ENCODE results near the gene CCAR1.

Gene CCAR1

GRCh38 chr10:68784476-68784875 lies 63.4 kb downstream of the CCAR1 start:
- peaks cover 81% of the 10 kb centered on the region for H3K36me3 ChIP-seq (ENCODE audit: control insufficient read depth, low read length)
- H3K27ac ChIP-seq (ENCODE audit: low read depth, low read length) = no peak overlapping the region

GRCh38 chr10:68787813-68788212 lies 66.8 kb downstream of the CCAR1 start:
- no peaks in the 10 kb centered on the region for H3K27me3 ChIP-seq (ENCODE audit: control insufficient read depth, low read length)
- no peaks in the 10 kb centered on the region for H3K4me1 ChIP-seq (ENCODE audit: control insufficient read depth, low read length)
- no peaks in the 10 kb centered on the region for H3K79me2 ChIP-seq (ENCODE audit: control insufficient read depth, low read length)
- H3K27ac ChIP-seq (ENCODE audit: low read depth, low read length) = no peak overlapping the region
- no peaks in the 10 kb centered on the region for H4K20me1 ChIP-seq (ENCODE audit: control insufficient read depth, insufficient read depth, low read depth, low read length)
- no peak overlapping the region for H3K4me2 ChIP-seq (ENCODE audit: low read length)
- TF ChIP-seq CTCF (IDR thresholded peaks at IDR 0.05; ENCODE audit: low read depth, low read length, poor library complexity, severe bottlenecking) = no peak
- TF ChIP-seq EZH2phosphoT487 (IDR thresholded peaks at IDR 0.05; ENCODE audit: borderline replicate concordance, low read length) = no peak
- peaks cover 82% of the 10 kb centered on the region for H3K36me3 ChIP-seq (ENCODE audit: control insufficient read depth, low read length)
- H3F3A ChIP-seq (ENCODE audit: control insufficient read depth, insufficient read depth) = no peaks in the 10 kb centered on the region
- H3K9me2 ChIP-seq (replicated peaks; ENCODE audit: control insufficient read depth, low read length) = no peaks in the 10 kb centered on the region
- no peak overlapping the region for H3K4me3 ChIP-seq (ENCODE audit: low read length)
- no peaks in the 10 kb centered on the region for H3K9me3 ChIP-seq (ENCODE audit: control insufficient read depth, insufficient read depth, low read length)

More at GRCh38 chr10:68784476-68784875, 63.4 kb downstream of the CCAR1 start:
- no peak overlapping the region for H3K4me3 ChIP-seq (ENCODE audit: low read length)
- H3K79me2 ChIP-seq (ENCODE audit: control insufficient read depth, low read length) = no peaks in the 10 kb centered on the region
- TF ChIP-seq EZH2phosphoT487 (IDR thresholded peaks at IDR 0.05; ENCODE audit: borderline replicate concordance, low read length) = no peak
- no peak for TF ChIP-seq CTCF (IDR thresholded peaks at IDR 0.05; ENCODE audit: low read depth, low read length, poor library complexity, severe bottlenecking)
- H3K9me3 ChIP-seq (ENCODE audit: control insufficient read depth, insufficient read depth, low read length) = no peaks in the 10 kb centered on the region
- peaks cover 29% of the 10 kb centered on the region for H3K4me1 ChIP-seq (ENCODE audit: control insufficient read depth, low read length)
- H4K20me1 ChIP-seq (ENCODE audit: control insufficient read depth, insufficient read depth, low read depth, low read length) = no peaks in the 10 kb centered on the region
- H3F3A ChIP-seq (ENCODE audit: control insufficient read depth, insufficient read depth) = peaks cover 8% of the 10 kb centered on the region; the same call in 1 of the 2 replicates
- no peak overlapping the region for H3K4me2 ChIP-seq (ENCODE audit: low read length)
- H3K9me2 ChIP-seq (replicated peaks; ENCODE audit: control insufficient read depth, low read length) = no peaks in the 10 kb centered on the region
- no peaks in the 10 kb centered on the region for H3K27me3 ChIP-seq (ENCODE audit: control insufficient read depth, low read length)

- TF ChIP-seq CTCF (IDR thresholded peaks at IDR 0.05; ENCODE audit: low read depth, low read length, poor library complexity, severe bottlenecking) = no peak
- no peak for TF ChIP-seq EZH2phosphoT487 (IDR thresholded peaks at IDR 0.05; ENCODE audit: borderline replicate concordance, low read length)
Measured at GRCh38 chr10:68790476-68790875, 69.4 kb downstream of the CCAR1 start.

More at GRCh38 chr10:68790476-68790875, 69.4 kb downstream of the CCAR1 start:
- no peaks in the 10 kb centered on the region for H3F3A ChIP-seq (ENCODE audit: control insufficient read depth, insufficient read depth)
- H3K27me3 ChIP-seq (ENCODE audit: control insufficient read depth, low read length) = no peaks in the 10 kb centered on the region
- no peaks in the 10 kb centered on the region for H4K20me1 ChIP-seq (ENCODE audit: control insufficient read depth, insufficient read depth, low read depth, low read length)
- H3K9me2 ChIP-seq (replicated peaks; ENCODE audit: control insufficient read depth, low read length) = no peaks in the 10 kb centered on the region
- no peak overlapping the region for H3K4me2 ChIP-seq (ENCODE audit: low read length)
- peaks cover 84% of the 10 kb centered on the region for H3K36me3 ChIP-seq (ENCODE audit: control insufficient read depth, low read length)
- H3K27ac ChIP-seq (ENCODE audit: low read depth, low read length) = no peak overlapping the region
- H3K4me1 ChIP-seq (ENCODE audit: control insufficient read depth, low read length) = no peaks in the 10 kb centered on the region
- no peaks in the 10 kb centered on the region for H3K9me3 ChIP-seq (ENCODE audit: control insufficient read depth, insufficient read depth, low read length)
- no peak overlapping the region for H3K4me3 ChIP-seq (ENCODE audit: low read length)
- no peaks in the 10 kb centered on the region for H3K79me2 ChIP-seq (ENCODE audit: control insufficient read depth, low read length)
